ENCODE data around the gene NDUFB10.
"Not testable (repeated sequence)": the region's sequence is repeated elsewhere in the genome, so short reads cannot be mapped to it uniquely, and the experiment has no call there.

The NDUFB10 gene

GRCh38 chr16:1946495-1947368 is 12.6 kb upstream of the NDUFB10 start:
- intact Hi-C loops (cut with micrococcal nuclease), result no loop called here
- Mint-ChIP-seq H3K4me1 (ENCODE audit: low read depth) (peaks cover 31% of the 10 kb centered on the region), H3K36me3 (ENCODE audit: low read depth) (peaks cover 8% of the 10 kb centered on the region), H3K27ac (no peak overlapping the region), H3K4me3 (no peak overlapping the region), H3K9me3 (no peaks in the 10 kb centered on the region), H3K27me3 (no peaks in the 10 kb centered on the region)

- no peak overlapping the region for H3K27ac Mint-ChIP-seq
- no peaks in the 10 kb centered on the region for H3K9me3 Mint-ChIP-seq
- H3K4me1 Mint-ChIP-seq (ENCODE audit: low read depth), result peaks cover 26% of the 10 kb centered on the region
- no peak overlapping the region for H3K4me3 Mint-ChIP-seq
- H3K27me3 Mint-ChIP-seq, result no peaks in the 10 kb centered on the region
- intact Hi-C loops (cut with micrococcal nuclease), result no loop called here
- H3K36me3 Mint-ChIP-seq (ENCODE audit: low read depth), result peaks cover 7% of the 10 kb centered on the region
Measured at GRCh38 chr16:1947369-1947670, 12.0 kb upstream of the NDUFB10 start.

GRCh38 chr16:1949507-1949906 is 9.8 kb upstream of the NDUFB10 start:
- Mint-ChIP-seq H3K4me1 (ENCODE audit: low read depth) (peaks cover 8% of the 10 kb centered on the region), H3K9me3 (no peaks in the 10 kb centered on the region), H3K4me3 (no peak overlapping the region), H3K27me3 (peaks cover 8% of the 10 kb centered on the region), H3K27ac (no peak overlapping the region), H3K36me3 (ENCODE audit: low read depth) (no peaks in the 10 kb centered on the region)
- intact Hi-C loops (cut with micrococcal nuclease), result no loop called here

GRCh38 chr16:1950047-1950446 is 9.3 kb upstream of the NDUFB10 start:
- Mint-ChIP-seq H3K27ac (no peak overlapping the region), H3K4me3 (no peak overlapping the region), H3K27me3 (peaks cover 11% of the 10 kb centered on the region), H3K36me3 (ENCODE audit: low read depth) (no peaks in the 10 kb centered on the region), H3K4me1 (ENCODE audit: low read depth) (peaks cover 5% of the 10 kb centered on the region), H3K9me3 (no peaks in the 10 kb centered on the region)
- intact Hi-C loops (cut with micrococcal nuclease), result no loop called here

GRCh38 chr16:1950559-1950958 is 8.8 kb upstream of the NDUFB10 start:
- H3K4me1 Mint-ChIP-seq (ENCODE audit: low read depth), result peaks cover 3% of the 10 kb centered on the region
- no peak overlapping the region for H3K27ac Mint-ChIP-seq
- H3K36me3 Mint-ChIP-seq (ENCODE audit: low read depth), result no peaks in the 10 kb centered on the region
- peaks cover 11% of the 10 kb centered on the region for H3K27me3 Mint-ChIP-seq
- no peak overlapping the region for H3K4me3 Mint-ChIP-seq
- intact Hi-C loops (cut with micrococcal nuclease), result no loop called here
- no peaks in the 10 kb centered on the region for H3K9me3 Mint-ChIP-seq

GRCh38 chr16:1953734-1954133 is 5.6 kb upstream of the NDUFB10 start:
- no peaks in the 10 kb centered on the region for H3K9me3 Mint-ChIP-seq
- intact Hi-C loops (cut with micrococcal nuclease), result no loop called here
- no peaks in the 10 kb centered on the region for H3K36me3 Mint-ChIP-seq (ENCODE audit: low read depth)
- H3K4me3 Mint-ChIP-seq, result no peak overlapping the region
- H3K4me1 Mint-ChIP-seq (ENCODE audit: low read depth), result peaks cover 3% of the 10 kb centered on the region
- peaks cover 30% of the 10 kb centered on the region for H3K27me3 Mint-ChIP-seq
- H3K27ac Mint-ChIP-seq, result no peak overlapping the region

GRCh38 chr16:1957434-1958142 is 1.8 kb upstream of the NDUFB10 start:
- H3K4me3 Mint-ChIP-seq; H3K27ac Mint-ChIP-seq; intact Hi-C loops (cut with micrococcal nuclease); H3K9me3 Mint-ChIP-seq: not testable (repeated sequence)
- Mint-ChIP-seq H3K36me3 (ENCODE audit: low read depth) (peaks cover 33% of the 10 kb centered on the region), H3K4me1 (ENCODE audit: low read depth) (peaks cover 37% of the 10 kb centered on the region), H3K27me3 (peaks cover 34% of the 10 kb centered on the region)

- H3K27me3 Mint-ChIP-seq, result peaks cover 31% of the 10 kb centered on the region
- H3K4me3 Mint-ChIP-seq; H3K27ac Mint-ChIP-seq; H3K9me3 Mint-ChIP-seq; intact Hi-C loops (cut with micrococcal nuclease): not testable (repeated sequence)
- H3K4me1 Mint-ChIP-seq (ENCODE audit: low read depth), result peaks cover 43% of the 10 kb centered on the region
- H3K36me3 Mint-ChIP-seq (ENCODE audit: low read depth), result peaks cover 39% of the 10 kb centered on the region
Measured at GRCh38 chr16:1958143-1958491, 1.2 kb upstream of the NDUFB10 start.

- intact Hi-C loops (cut with micrococcal nuclease), result no loop called here
- peak overlapping the region; percentile 98 for H3K4me3 Mint-ChIP-seq
- peaks cover 30% of the 10 kb centered on the region for H3K27me3 Mint-ChIP-seq
- H3K9me3 Mint-ChIP-seq, result no peaks in the 10 kb centered on the region
- peaks cover 49% of the 10 kb centered on the region for H3K4me1 Mint-ChIP-seq (ENCODE audit: low read depth)
- H3K36me3 Mint-ChIP-seq (ENCODE audit: low read depth), result peaks cover 45% of the 10 kb centered on the region
- peak overlapping the region; percentile 96 for H3K27ac Mint-ChIP-seq
Measured at GRCh38 chr16:1958715-1959268, 546 bp upstream of the NDUFB10 start.

GRCh38 chr16:1960665-1961630 is 1.6 kb downstream of the NDUFB10 start:
- H3K27me3 Mint-ChIP-seq, result peaks cover 23% of the 10 kb centered on the region
- intact Hi-C loops (cut with micrococcal nuclease), result no loop called here
- peak overlapping the region; percentile 96 for H3K27ac Mint-ChIP-seq
- H3K4me3 Mint-ChIP-seq, result peak overlapping the region; percentile 98
- no peaks in the 10 kb centered on the region for H3K9me3 Mint-ChIP-seq
- peaks cover 61% of the 10 kb centered on the region for H3K4me1 Mint-ChIP-seq (ENCODE audit: low read depth)
- H3K36me3 Mint-ChIP-seq (ENCODE audit: low read depth), result peaks cover 64% of the 10 kb centered on the region

- peaks cover 23% of the 10 kb centered on the region for H3K27me3 Mint-ChIP-seq
- H3K9me3 Mint-ChIP-seq, result no peaks in the 10 kb centered on the region
- no peak overlapping the region for H3K27ac Mint-ChIP-seq
- intact Hi-C loops (cut with micrococcal nuclease), result no loop called here
- peaks cover 62% of the 10 kb centered on the region for H3K4me1 Mint-ChIP-seq (ENCODE audit: low read depth)
- no peak overlapping the region for H3K4me3 Mint-ChIP-seq
- peaks cover 64% of the 10 kb centered on the region for H3K36me3 Mint-ChIP-seq (ENCODE audit: low read depth)
Measured at GRCh38 chr16:1961651-1962067, 2.3 kb downstream of the NDUFB10 start.

- intact Hi-C loops (cut with micrococcal nuclease), result not testable (repeated sequence)
Measured at GRCh38 chr16:1962161-1963153, 3.1 kb downstream of the NDUFB10 start.

More at GRCh38 chr16:1962161-1963153, 3.1 kb downstream of the NDUFB10 start:
- Mint-ChIP-seq H3K27me3 (peaks cover 17% of the 10 kb centered on the region), H3K27ac (peak overlapping the region; percentile 97), H3K4me3 (peak overlapping the region; percentile 88), H3K4me1 (ENCODE audit: low read depth) (peaks cover 62% of the 10 kb centered on the region), H3K36me3 (ENCODE audit: low read depth) (peaks cover 64% of the 10 kb centered on the region)
- H3K9me3 Mint-ChIP-seq, result not testable (repeated sequence)
